Activated CD8-positive, alpha-beta T cell treated with anti-CD3 and anti-CD28 coated beads, Interleukin-2, amount 10 ng/mL, durations not matched to agents 7 days and 5 days (primary cell): ENCODE data around the gene EPYC. TPM values are rescaled to one million over a fixed set of nuclear protein-coding genes. Genes with fewer than 3 reads are reported as not detected.
A peak's percentile ranks its signal among the peaks of the same experiment; 100 is the strongest.

Experiments used
- ATAC-seq: fragments of 150-1000 bp; cut with Tn5 transposase; one replicate; pipeline ENCODE4 v1.10.0; 2021; ENCODE audit warnings: moderate library complexity
- CTCF ChIA-PET: fragments of 350-600 bp; sonication (Branson Sonifier 250); formaldehyde crosslinking; loops from one replicate; lab custom pipeline; 2021; ENCODE audit warnings: antibody characterized with exemption; lab: Charles Lee
- POLR2A ChIA-PET: fragments of 350-600 bp; sonication (Branson Sonifier 250); formaldehyde crosslinking; loops from one replicate; lab custom pipeline; 2021; ENCODE audit warnings: antibody characterized with exemption; lab: Charles Lee
- DNase-seq: peaks from one replicate; pipeline ENCODE4 v3.0.0-alpha.2; 2020
- H3K27ac Mint-ChIP-seq: one replicate; pipeline ENCODE4 v1.8.0; 2021; ENCODE audit warnings: mild to moderate bottlenecking, mixed read lengths
- H3K27me3 Mint-ChIP-seq: one replicate; pipeline ENCODE4 v1.8.0; 2021; ENCODE audit warnings: low read depth, mixed read lengths
- H3K36me3 Mint-ChIP-seq: one replicate; pipeline ENCODE4 v1.8.0; 2021; ENCODE audit warnings: low read depth, mixed read lengths
- H3K4me1 Mint-ChIP-seq: one replicate; pipeline ENCODE4 v1.8.0; 2021; ENCODE audit warnings: low read depth, mixed read lengths
- H3K4me3 Mint-ChIP-seq: one replicate; pipeline ENCODE4 v1.8.0; 2021; ENCODE audit warnings: mild to moderate bottlenecking, mixed read lengths
- H3K9me3 Mint-ChIP-seq: one replicate; pipeline ENCODE4 v1.8.0; 2022; ENCODE audit warnings: mixed read lengths; ENCODE audit not compliant: insufficient read depth
- total RNA-seq, 2 experiments: library from RNA; stranded (reverse); gene quantifications; one replicate each; pipeline ENCODE4 v1.2.3, GENCODE V29; 2021

The EPYC gene
- total RNA-seq, 2 experiments from 2014 or later = not detected

DNA sequence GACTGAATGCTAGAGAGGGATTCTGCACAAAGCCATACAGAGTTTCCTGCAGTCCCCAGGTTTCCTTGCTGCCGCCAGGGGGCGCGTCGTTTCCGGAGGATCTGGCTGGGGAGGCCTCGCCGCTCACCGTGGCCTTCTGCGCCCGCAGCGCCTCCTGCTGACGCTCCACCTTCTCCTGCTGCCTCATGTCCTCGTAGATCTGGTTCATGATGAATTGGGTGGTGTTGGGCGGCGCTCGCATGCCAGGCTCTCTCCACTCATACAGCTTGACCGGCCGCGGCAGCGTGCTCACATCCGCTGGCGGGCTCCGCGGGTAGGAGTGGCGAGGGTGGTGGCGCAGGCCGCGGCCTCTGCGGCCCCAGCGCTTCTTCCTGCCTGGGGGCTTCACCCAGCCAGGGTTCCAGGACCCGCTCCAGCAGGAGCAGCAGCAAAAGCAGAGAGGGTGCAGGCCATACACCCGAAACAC lies 50.8 kb downstream of the EPYC start:
- no peak overlapping the region for H3K27ac Mint-ChIP-seq
- DNase-seq = no peak
- no peaks in the 10 kb centered on the region for H3K9me3 Mint-ChIP-seq
- H3K27me3 Mint-ChIP-seq = no peaks in the 10 kb centered on the region
- H3K4me3 Mint-ChIP-seq = no peak overlapping the region
- no peak for ATAC-seq
- ChIA-PET POLR2A (no interaction called here), CTCF (no interaction called here)
- H3K4me1 Mint-ChIP-seq = no peaks in the 10 kb centered on the region
- no peaks in the 10 kb centered on the region for H3K36me3 Mint-ChIP-seq

GRCh38 chr12:90951432-90952105 lies 53.2 kb downstream of the EPYC start:
- no peaks in the 10 kb centered on the region for H3K36me3 Mint-ChIP-seq
- H3K4me1 Mint-ChIP-seq = no peaks in the 10 kb centered on the region
- DNase-seq (no peak), ATAC-seq (no peak)
- ChIA-PET POLR2A (no interaction called here), CTCF (no interaction called here)
- H3K4me3 Mint-ChIP-seq = no peak overlapping the region
- no peak overlapping the region for H3K27ac Mint-ChIP-seq
- no peaks in the 10 kb centered on the region for H3K9me3 Mint-ChIP-seq
- H3K27me3 Mint-ChIP-seq = no peaks in the 10 kb centered on the region

GRCh38 chr12:90947869-90948268 lies 56.9 kb downstream of the EPYC start:
- DNase-seq (no peak), ATAC-seq (no peak)
- Mint-ChIP-seq H3K27me3 (no peaks in the 10 kb centered on the region), H3K9me3 (no peaks in the 10 kb centered on the region), H3K4me3 (no peak overlapping the region), H3K27ac (no peak overlapping the region), H3K36me3 (no peaks in the 10 kb centered on the region), H3K4me1 (no peaks in the 10 kb centered on the region)
- ChIA-PET CTCF (interaction anchor here (1.2 kb wide), 1 partner anchor 378 kb away, joined by 3 read pairs; no protein-coding TSS in a partner anchor), POLR2A (no interaction called here)

DNA sequence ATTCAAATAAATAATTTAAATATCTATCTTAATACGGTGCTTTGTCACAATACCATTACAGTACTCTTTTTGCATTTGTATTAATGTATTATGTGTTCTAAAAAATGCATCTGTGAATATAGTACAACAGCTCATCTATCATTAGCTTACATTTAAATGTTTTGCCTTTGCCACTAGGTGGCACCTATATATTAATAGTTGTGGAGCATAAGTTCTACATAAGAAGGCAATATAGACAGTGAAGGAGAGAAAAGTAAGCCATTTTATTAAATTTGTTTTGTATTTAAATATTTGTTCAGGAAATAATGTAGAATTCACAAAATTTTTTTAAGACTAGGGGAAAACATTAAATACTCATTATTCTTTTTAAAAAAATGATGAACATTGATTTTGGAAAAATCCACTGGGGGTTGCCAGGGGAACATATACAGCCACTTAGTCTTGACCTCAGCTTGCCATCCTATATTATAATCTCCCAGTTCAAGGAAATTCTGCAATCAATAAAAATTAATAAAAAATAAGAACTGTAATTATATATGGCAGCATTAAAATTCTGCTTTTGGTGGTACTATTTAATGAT lies 59.6 kb downstream of the EPYC start:
- no peaks in the 10 kb centered on the region for H3K36me3 Mint-ChIP-seq
- CTCF ChIA-PET = interaction anchor here (0.7 to 3.0 kb wide), 7 partner anchors 8 to 165 kb away, joined by 3 to 14 read pairs (median 4); no protein-coding TSS in a partner anchor
- DNase-seq (no peak), ATAC-seq (peak; percentile 64)
- no peak overlapping the region for H3K27ac Mint-ChIP-seq
- H3K9me3 Mint-ChIP-seq = no peaks in the 10 kb centered on the region
- H3K27me3 Mint-ChIP-seq = peaks cover 6% of the 10 kb centered on the region
- POLR2A ChIA-PET = no interaction called here
- H3K4me1 Mint-ChIP-seq = no peaks in the 10 kb centered on the region
- no peak overlapping the region for H3K4me3 Mint-ChIP-seq

- ATAC-seq = no peak
- no peak for DNase-seq
- H3K4me3 Mint-ChIP-seq = no peak overlapping the region
- no peaks in the 10 kb centered on the region for H3K36me3 Mint-ChIP-seq
- no peaks in the 10 kb centered on the region for H3K4me1 Mint-ChIP-seq
- H3K27me3 Mint-ChIP-seq = peaks cover 8% of the 10 kb centered on the region
- H3K27ac Mint-ChIP-seq = no peak overlapping the region
- no peaks in the 10 kb centered on the region for H3K9me3 Mint-ChIP-seq
- ChIA-PET POLR2A (no interaction called here), CTCF (interaction anchor here (1.0 to 1.1 kb wide), 3 partner anchors 15 to 89 kb away, joined by 3 to 4 read pairs (median 3); no protein-coding TSS in a partner anchor)
Observed at GRCh38 chr12:90943255-90943654, 61.5 kb downstream of the EPYC start.

- Mint-ChIP-seq H3K4me1 (no peaks in the 10 kb centered on the region), H3K9me3 (no peaks in the 10 kb centered on the region), H3K4me3 (no peak overlapping the region), H3K27ac (no peak overlapping the region), H3K27me3 (peaks cover 9% of the 10 kb centered on the region), H3K36me3 (no peaks in the 10 kb centered on the region)
- POLR2A ChIA-PET = no interaction called here
- CTCF ChIA-PET = interaction anchor here (0.7 to 1.7 kb wide), 3 partner anchors 9 to 1398 kb away, joined by 3 to 4 read pairs (median 4); no protein-coding TSS in a partner anchor
- no peak for ATAC-seq
- no peak for DNase-seq
Observed at GRCh38 chr12:90940872-90941499, 63.8 kb downstream of the EPYC start.

DNA sequence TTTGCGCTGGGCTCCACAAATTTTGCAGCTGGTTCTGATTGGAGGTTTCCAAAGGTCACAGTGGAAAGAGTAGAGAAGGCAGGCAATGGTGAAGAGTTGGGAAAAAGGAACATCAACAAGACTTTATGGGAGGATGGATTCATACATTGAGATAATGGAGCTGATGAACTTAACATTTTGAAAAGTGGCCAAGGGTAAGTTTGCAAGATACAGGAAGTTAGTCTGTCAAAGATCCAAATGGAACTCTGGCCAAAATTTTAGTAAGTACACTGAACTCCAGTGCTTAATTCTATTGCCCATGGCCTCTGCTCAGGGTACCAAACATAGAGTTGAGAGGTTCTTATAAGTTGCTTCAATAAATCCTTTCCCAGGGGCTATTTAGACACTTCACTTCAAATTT lies 65.4 kb downstream of the EPYC start:
- peaks cover 9% of the 10 kb centered on the region for H3K27me3 Mint-ChIP-seq
- ChIA-PET CTCF (no interaction called here), POLR2A (no interaction called here)
- H3K4me1 Mint-ChIP-seq = no peaks in the 10 kb centered on the region
- H3K27ac Mint-ChIP-seq = no peak overlapping the region
- ATAC-seq (no peak), DNase-seq (no peak)
- H3K4me3 Mint-ChIP-seq = no peak overlapping the region
- no peaks in the 10 kb centered on the region for H3K36me3 Mint-ChIP-seq
- H3K9me3 Mint-ChIP-seq = no peaks in the 10 kb centered on the region

- Mint-ChIP-seq H3K4me3 (no peak overlapping the region), H3K4me1 (no peaks in the 10 kb centered on the region), H3K27me3 (peaks cover 9% of the 10 kb centered on the region), H3K27ac (no peak overlapping the region), H3K36me3 (no peaks in the 10 kb centered on the region), H3K9me3 (no peaks in the 10 kb centered on the region)
- ChIA-PET POLR2A (no interaction called here), CTCF (no interaction called here)
- DNase-seq = no peak
- ATAC-seq = no peak
Observed at GRCh38 chr12:90938451-90938850, 66.3 kb downstream of the EPYC start.

- Mint-ChIP-seq H3K4me3 (no peak overlapping the region), H3K9me3 (no peaks in the 10 kb centered on the region), H3K36me3 (no peaks in the 10 kb centered on the region), H3K4me1 (no peaks in the 10 kb centered on the region), H3K27ac (no peak overlapping the region), H3K27me3 (peaks cover 9% of the 10 kb centered on the region)
- no peak for ATAC-seq
- no peak for DNase-seq
- ChIA-PET CTCF (no interaction called here), POLR2A (no interaction called here)
Observed at GRCh38 chr12:90937651-90938050, 67.1 kb downstream of the EPYC start.

GRCh38 chr12:90936230-90937005 lies 68.4 kb downstream of the EPYC start:
- DNase-seq (no peak), ATAC-seq (no peak)
- H3K9me3 Mint-ChIP-seq = peaks cover 4% of the 10 kb centered on the region
- peaks cover 6% of the 10 kb centered on the region for H3K27me3 Mint-ChIP-seq
- CTCF ChIA-PET = interaction anchor here (1.5 kb wide), 1 partner anchor 8 kb away, joined by 4 read pairs; no protein-coding TSS in a partner anchor
- H3K27ac Mint-ChIP-seq = no peak overlapping the region
- H3K4me1 Mint-ChIP-seq = no peaks in the 10 kb centered on the region
- POLR2A ChIA-PET = no interaction called here
- H3K4me3 Mint-ChIP-seq = no peak overlapping the region
- H3K36me3 Mint-ChIP-seq = no peaks in the 10 kb centered on the region

GRCh38 chr12:90925562-90925961 lies 79.2 kb downstream of the EPYC start:
- ChIA-PET CTCF (no interaction called here), POLR2A (no interaction called here)
- Mint-ChIP-seq H3K9me3 (no peaks in the 10 kb centered on the region), H3K4me3 (no peak overlapping the region), H3K27ac (no peak overlapping the region), H3K4me1 (no peaks in the 10 kb centered on the region), H3K27me3 (no peaks in the 10 kb centered on the region), H3K36me3 (no peaks in the 10 kb centered on the region)
- DNase-seq = no peak
- no peak for ATAC-seq
